ENCODE measurements around the gene LRFN5.

LRFN5 gene

GRCh38 chr14:41817626-41818025 is 210.9 kb downstream of the LRFN5 start:
- no peak for TF ChIP-seq CTCF (IDR thresholded peaks at IDR 0.05; ENCODE audit: borderline replicate concordance, insufficient read depth, low read depth, low read length)
- no peak overlapping the region for H3K4me3 ChIP-seq (ENCODE audit: low read depth, low read length)

- H3K4me3 ChIP-seq (ENCODE audit: low read depth, low read length), result no peak overlapping the region
- no peak; the same call in 1 of the 2 replicates for TF ChIP-seq CTCF (IDR thresholded peaks at IDR 0.05; ENCODE audit: borderline replicate concordance, insufficient read depth, low read depth, low read length)
Measured at GRCh38 chr14:41824441-41824840, 217.8 kb downstream of the LRFN5 start.

GRCh38 chr14:41825622-41826021 is 218.9 kb downstream of the LRFN5 start:
- H3K4me3 ChIP-seq (ENCODE audit: low read depth, low read length), result no peak overlapping the region
- TF ChIP-seq CTCF (IDR thresholded peaks at IDR 0.05; ENCODE audit: borderline replicate concordance, insufficient read depth, low read depth, low read length), result no peak

GRCh38 chr14:41830714-41831406 is 224.2 kb downstream of the LRFN5 start:
- H3K4me3 ChIP-seq (ENCODE audit: low read depth, low read length), result no peak overlapping the region
- no peak for TF ChIP-seq CTCF (IDR thresholded peaks at IDR 0.05; ENCODE audit: borderline replicate concordance, insufficient read depth, low read depth, low read length)

GRCh38 chr14:41839661-41840060 is 233.0 kb downstream of the LRFN5 start:
- no peak for TF ChIP-seq CTCF (IDR thresholded peaks at IDR 0.05; ENCODE audit: borderline replicate concordance, insufficient read depth, low read depth, low read length)
- H3K4me3 ChIP-seq (ENCODE audit: low read depth, low read length), result no peak overlapping the region

GRCh38 chr14:41859336-41859735 is 252.7 kb downstream of the LRFN5 start:
- TF ChIP-seq CTCF (IDR thresholded peaks at IDR 0.05; ENCODE audit: borderline replicate concordance, insufficient read depth, low read depth, low read length), result no peak
- H3K4me3 ChIP-seq (ENCODE audit: low read depth, low read length), result no peak overlapping the region

- no peak for TF ChIP-seq CTCF (IDR thresholded peaks at IDR 0.05; ENCODE audit: borderline replicate concordance, insufficient read depth, low read depth, low read length)
- no peak overlapping the region for H3K4me3 ChIP-seq (ENCODE audit: low read depth, low read length)
Measured at GRCh38 chr14:41860586-41860985, 253.9 kb downstream of the LRFN5 start.

Data from GM12875 (cell line).